ENCODE results near the gene NPC1. TPM values are rescaled to one million over a fixed set of nuclear protein-coding genes. Genes with fewer than 3 reads are reported as not detected.
"Not testable (repeated sequence)": the region's sequence is repeated elsewhere in the genome, so short reads cannot be mapped to it uniquely, and the experiment has no call there.

The NPC1 gene
- total and polyA plus RNA-seq, 2 donors (not counting 1 experiment from before 2014, with no cell fraction given), result 36.0 to 204 TPM

- DNase-seq (ENCODE audit: low read depth in 2 of 2), result no peak
- no peak for TF ChIP-seq EZH2 (IDR thresholded peaks at IDR 0.05; ENCODE audit: low read length, missing control alignments)
- no peaks in the 10 kb centered on the region for H4K20me1 ChIP-seq (ENCODE audit: control insufficient read depth, extremely low read depth, insufficient read depth, low read length)
Observed at GRCh38 chr18:23519734-23520133, 66.6 kb downstream of the NPC1 start.

GRCh38 chr18:23515911-23516546 lies 70.3 kb downstream of the NPC1 start:
- Histone ChIP-seq H3K9me3 (ENCODE audit: control insufficient read depth, insufficient read depth, low read depth, low read length) (no peaks in the 10 kb centered on the region), H4K20me1 (ENCODE audit: control insufficient read depth, extremely low read depth, insufficient read depth, low read length) (no peaks in the 10 kb centered on the region), H3K27me3 (ENCODE audit: control insufficient read depth, insufficient read depth, low read length) (no peaks in the 10 kb centered on the region), H3K79me2 (ENCODE audit: control insufficient read depth, insufficient read depth, low read length) (no peaks in the 10 kb centered on the region), H3K4me1 (ENCODE audit: control insufficient read depth, extremely low read depth, insufficient read depth, low read length) (no peaks in the 10 kb centered on the region), H3K4me3 (replicated peaks in 1 of 4; ENCODE audit: control extremely low read depth in 1 of 4, insufficient read depth in 1 of 4, low read depth in 3 of 4, low read length in 4 of 4) (no peak overlapping the region), H3K9ac (ENCODE audit: insufficient read depth, low read length) (no peak overlapping the region), H3K4me2 (ENCODE audit: extremely low read depth, insufficient read depth, low read length) (no peak overlapping the region), H3K27ac (ENCODE audit: insufficient read depth, low read length) (no peak overlapping the region), H2AFZ (ENCODE audit: low read length) (no peak overlapping the region), H3K36me3 (ENCODE audit: control insufficient read depth, insufficient read depth, low read length) (peaks cover 6% of the 10 kb centered on the region)
- peak; percentile 59 to 79 for DNase-seq (ENCODE audit: low read depth in 2 of 2)
- no peak for TF ChIP-seq EZH2 (IDR thresholded peaks at IDR 0.05; ENCODE audit: low read length, missing control alignments)
- peak; percentile 91 to 96 for TF ChIP-seq CTCF (conservative IDR thresholded peaks at IDR 0.05 in 1 of 2, IDR thresholded peaks at IDR 0.05 in 1 of 2; ENCODE audit: low read depth in 1 of 2, low read length in 2 of 2)

More at GRCh38 chr18:23519734-23520133, 66.6 kb downstream of the NPC1 start:
- Histone ChIP-seq H3K9ac (ENCODE audit: insufficient read depth, low read length) (no peak overlapping the region), H3K9me3 (ENCODE audit: control insufficient read depth, insufficient read depth, low read depth, low read length) (no peaks in the 10 kb centered on the region), H3K36me3 (ENCODE audit: control insufficient read depth, insufficient read depth, low read length) (peaks cover 19% of the 10 kb centered on the region), H2AFZ (ENCODE audit: low read length) (no peak overlapping the region), H3K27ac (ENCODE audit: insufficient read depth, low read length) (no peak overlapping the region), H3K4me3 (replicated peaks in 1 of 4; ENCODE audit: control extremely low read depth in 1 of 4, insufficient read depth in 1 of 4, low read depth in 3 of 4, low read length in 4 of 4) (no peak overlapping the region), H3K4me1 (ENCODE audit: control insufficient read depth, extremely low read depth, insufficient read depth, low read length) (peaks cover 5% of the 10 kb centered on the region), H3K79me2 (ENCODE audit: control insufficient read depth, insufficient read depth, low read length) (no peaks in the 10 kb centered on the region), H3K4me2 (ENCODE audit: extremely low read depth, insufficient read depth, low read length) (no peak overlapping the region), H3K27me3 (ENCODE audit: control insufficient read depth, insufficient read depth, low read length) (no peaks in the 10 kb centered on the region)

GRCh38 chr18:23512641-23513040 lies 73.7 kb downstream of the NPC1 start:
- Histone ChIP-seq H3K4me3 (replicated peaks in 1 of 4; ENCODE audit: control extremely low read depth in 1 of 4, insufficient read depth in 1 of 4, low read depth in 3 of 4, low read length in 4 of 4) (no peak overlapping the region), H3K9me3 (ENCODE audit: control insufficient read depth, insufficient read depth, low read depth, low read length) (no peaks in the 10 kb centered on the region), H3K36me3 (ENCODE audit: control insufficient read depth, insufficient read depth, low read length) (peaks cover 1% of the 10 kb centered on the region), H2AFZ (ENCODE audit: low read length) (no peak overlapping the region), H3K9ac (ENCODE audit: insufficient read depth, low read length) (no peak overlapping the region), H3K27me3 (ENCODE audit: control insufficient read depth, insufficient read depth, low read length) (no peaks in the 10 kb centered on the region), H3K27ac (ENCODE audit: insufficient read depth, low read length) (no peak overlapping the region), H3K4me1 (ENCODE audit: control insufficient read depth, extremely low read depth, insufficient read depth, low read length) (no peaks in the 10 kb centered on the region), H3K79me2 (ENCODE audit: control insufficient read depth, insufficient read depth, low read length) (no peaks in the 10 kb centered on the region), H4K20me1 (ENCODE audit: control insufficient read depth, extremely low read depth, insufficient read depth, low read length) (no peaks in the 10 kb centered on the region), H3K4me2 (ENCODE audit: extremely low read depth, insufficient read depth, low read length) (no peak overlapping the region)
- no peak for DNase-seq (ENCODE audit: low read depth in 2 of 2)
- TF ChIP-seq EZH2 (IDR thresholded peaks at IDR 0.05; ENCODE audit: low read length, missing control alignments) (no peak), CTCF (conservative IDR thresholded peaks at IDR 0.05 in 1 of 2, IDR thresholded peaks at IDR 0.05 in 1 of 2; ENCODE audit: low read depth in 1 of 2, low read length in 2 of 2) (no peak)

- H3K9ac ChIP-seq (ENCODE audit: insufficient read depth, low read length); H3K4me1 ChIP-seq (ENCODE audit: control insufficient read depth, extremely low read depth, insufficient read depth, low read length); H3K36me3 ChIP-seq (ENCODE audit: control insufficient read depth, insufficient read depth, low read length); H3K79me2 ChIP-seq (ENCODE audit: control insufficient read depth, insufficient read depth, low read length); H3K4me2 ChIP-seq (ENCODE audit: extremely low read depth, insufficient read depth, low read length); DNase-seq (ENCODE audit: low read depth in 2 of 2); H3K27ac ChIP-seq (ENCODE audit: insufficient read depth, low read length); H3K4me3 ChIP-seq (replicated peaks in 1 of 4; ENCODE audit: control extremely low read depth in 1 of 4, insufficient read depth in 1 of 4, low read depth in 3 of 4, low read length in 4 of 4); H4K20me1 ChIP-seq (ENCODE audit: control insufficient read depth, extremely low read depth, insufficient read depth, low read length); H2AFZ ChIP-seq (ENCODE audit: low read length); H3K9me3 ChIP-seq (ENCODE audit: control insufficient read depth, insufficient read depth, low read depth, low read length); H3K27me3 ChIP-seq (ENCODE audit: control insufficient read depth, insufficient read depth, low read length): not testable (repeated sequence)
Observed at GRCh38 chr18:23512216-23512615, 74.1 kb downstream of the NPC1 start.

- not testable (repeated sequence) for H3K9ac ChIP-seq (ENCODE audit: insufficient read depth, low read length); H3K27ac ChIP-seq (ENCODE audit: insufficient read depth, low read length); H3K4me2 ChIP-seq (ENCODE audit: extremely low read depth, insufficient read depth, low read length); H3K36me3 ChIP-seq (ENCODE audit: control insufficient read depth, insufficient read depth, low read length); H3K4me3 ChIP-seq (replicated peaks in 1 of 4; ENCODE audit: control extremely low read depth in 1 of 4, insufficient read depth in 1 of 4, low read depth in 3 of 4, low read length in 4 of 4); DNase-seq (ENCODE audit: low read depth in 2 of 2); H3K9me3 ChIP-seq (ENCODE audit: control insufficient read depth, insufficient read depth, low read depth, low read length); H2AFZ ChIP-seq (ENCODE audit: low read length); H3K27me3 ChIP-seq (ENCODE audit: control insufficient read depth, insufficient read depth, low read length); H3K4me1 ChIP-seq (ENCODE audit: control insufficient read depth, extremely low read depth, insufficient read depth, low read length); H4K20me1 ChIP-seq (ENCODE audit: control insufficient read depth, extremely low read depth, insufficient read depth, low read length); H3K79me2 ChIP-seq (ENCODE audit: control insufficient read depth, insufficient read depth, low read length)
Observed at GRCh38 chr18:23510923-23511322, 75.4 kb downstream of the NPC1 start.

Data from fibroblast of lung (primary cell).